ENCODE results near the gene TMEM176B. TPM values are rescaled to one million over a fixed set of nuclear protein-coding genes. Genes with fewer than 3 reads are reported as not detected.

The TMEM176B gene
- total and polyA plus RNA-seq, 12 donors: 15.9 to 149 (median 35.6) TPM

GRCh38 chr7:150823043-150823442, 22.9 kb upstream of the TMEM176B start:
- TF ChIP-seq CTCF (IDR thresholded peaks at IDR 0.05): no peak
- intact Hi-C loops (cut with DNase I): loop anchor here in 2 of 10 donors (5.0 kb wide), 2 partner anchors 41 to 46 kb away; no protein-coding TSS in a partner anchor
- peaks cover 0 to 49% (median 18%) of the 10 kb centered on the region in 9 donors for H3K4me1 ChIP-seq
- H3K9me3 ChIP-seq: peaks cover 0 to 10% (median 0%) of the 10 kb centered on the region in 11 donors
- DNase-seq: no peak
- peak overlapping the region in 8 of 10 donors; percentile 9 to 79 (median 58) for H3K27ac ChIP-seq
- no peaks in the 10 kb centered on the region for H3K36me3 ChIP-seq
- ATAC-seq: peak in 2 of 8 donors; percentile 6 to 23
- no peak overlapping the region for H3K4me3 ChIP-seq
- 60 to 73% methylated on average over 8 of the region's 8 CpGs for WGBS, 2 donors
- H3K27me3 ChIP-seq: no peaks in the 10 kb centered on the region

DNA sequence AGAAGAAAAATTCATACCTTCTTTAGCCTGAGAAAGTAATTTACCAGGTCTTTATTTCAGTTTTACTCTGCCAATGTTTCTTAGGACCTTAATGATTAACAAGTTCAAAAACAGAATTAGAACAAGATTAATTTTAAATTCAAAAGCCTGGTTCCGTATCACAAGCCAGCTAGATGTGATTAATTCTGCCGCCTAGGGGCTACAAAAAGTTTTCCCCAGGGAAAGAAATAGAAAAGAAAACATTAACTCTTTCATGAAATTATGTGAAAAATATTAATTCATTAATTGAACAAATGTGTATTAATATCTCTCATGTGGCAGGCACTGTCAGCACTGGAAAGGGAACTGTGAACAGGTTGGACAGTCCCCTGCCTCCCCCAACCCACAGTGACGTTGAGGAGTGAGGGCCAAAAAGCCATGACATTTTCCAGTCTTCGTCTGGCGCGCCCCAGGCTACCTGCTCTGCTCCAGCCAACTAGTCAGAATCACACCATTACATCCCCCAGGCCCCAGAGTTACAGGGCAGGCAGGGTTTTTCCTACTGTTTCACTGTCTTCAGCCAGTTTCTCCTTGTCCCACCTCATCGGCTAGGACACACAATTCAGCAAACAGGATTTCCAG, 20.5 kb upstream of the TMEM176B start:
- DNase-seq (no peak), ATAC-seq (peak in 1 of 8 donors; percentile 30)

DNA sequence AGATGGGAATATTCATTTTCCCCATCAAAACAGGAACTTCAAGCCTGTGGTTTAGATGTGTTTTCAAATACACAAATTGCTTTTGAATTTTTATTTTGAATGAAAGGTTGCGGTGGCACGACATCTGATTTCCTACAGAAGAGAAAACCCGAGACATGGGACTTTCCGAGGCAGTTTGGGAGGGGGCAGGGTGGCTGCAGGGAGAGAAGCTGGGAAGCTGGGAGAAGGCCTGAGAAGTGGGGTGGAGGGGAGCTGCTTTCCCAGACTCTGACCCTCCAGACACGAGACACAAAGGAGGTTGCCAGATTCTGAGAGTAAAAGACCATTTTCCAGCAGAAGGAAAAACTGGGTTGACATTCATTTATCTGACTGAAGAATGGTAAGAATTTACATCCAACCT, 20.0 kb upstream of the TMEM176B start:
- ATAC-seq: no peak
- no peaks in the 10 kb centered on the region for H3K36me3 ChIP-seq
- peaks cover 0 to 28% (median 9%) of the 10 kb centered on the region in 11 donors for H3K9me3 ChIP-seq
- intact Hi-C loops (cut with DNase I): loop anchor here in 2 of 10 donors (5.0 kb wide), 2 partner anchors 38 to 43 kb away; no protein-coding TSS in a partner anchor
- no peak overlapping the region for H3K4me3 ChIP-seq
- H3K27ac ChIP-seq: peak overlapping the region in 5 of 10 donors; percentile 3 to 49 (median 13)
- no peak for TF ChIP-seq CTCF (IDR thresholded peaks at IDR 0.05)
- H3K27me3 ChIP-seq: no peaks in the 10 kb centered on the region
- WGBS, 2 donors: 40 to 41% methylated on average over 5 of the region's 5 CpGs
- peaks cover 0 to 25% (median 10%) of the 10 kb centered on the region in 9 donors for H3K4me1 ChIP-seq
- DNase-seq: no peak

More for the DNA sequence above, 20.5 kb upstream of the TMEM176B start:
- whole genome bisulfite sequencing, 2 donors: 43 to 63% methylated on average over 7 of the region's 7 CpGs
- H3K4me1 ChIP-seq: peaks cover 0 to 29% (median 10%) of the 10 kb centered on the region in 9 donors
- no peak overlapping the region for H3K4me3 ChIP-seq
- peak overlapping the region in 7 of 10 donors; percentile 1 to 49 (median 13) for H3K27ac ChIP-seq
- no peaks in the 10 kb centered on the region for H3K36me3 ChIP-seq
- peaks cover 0 to 23% (median 7%) of the 10 kb centered on the region in 11 donors for H3K9me3 ChIP-seq
- H3K27me3 ChIP-seq: no peaks in the 10 kb centered on the region
- peak in 3 of 9 donors; percentile 19 to 38 (median 24) for TF ChIP-seq CTCF (IDR thresholded peaks at IDR 0.05)
- intact Hi-C loops (cut with DNase I): loop anchor here in 2 of 10 donors (5.0 kb wide), 2 partner anchors 38 to 43 kb away; no protein-coding TSS in a partner anchor

- WGBS, 2 donors: 96% methylated on average over 2 of the region's 2 CpGs
- peaks cover 0 to 22% (median 10%) of the 10 kb centered on the region in 9 donors for H3K4me1 ChIP-seq
- no peak overlapping the region for H3K27ac ChIP-seq
- H3K36me3 ChIP-seq: no peaks in the 10 kb centered on the region
- H3K27me3 ChIP-seq: no peaks in the 10 kb centered on the region
- H3K9me3 ChIP-seq: peaks cover 0 to 30% (median 9%) of the 10 kb centered on the region in 11 donors
- H3K4me3 ChIP-seq: no peak overlapping the region
- TF ChIP-seq CTCF (IDR thresholded peaks at IDR 0.05): no peak
- ATAC-seq: no peak
- DNase-seq: no peak
- intact Hi-C loops (cut with DNase I): no loop called here
Observed at GRCh38 chr7:150818971-150819370, 18.8 kb upstream of the TMEM176B start.
